Calu3 (cell line): ENCODE data around the gene ZBTB12. TPM values are rescaled to one million over a fixed set of nuclear protein-coding genes. Genes with fewer than 3 reads are reported as not detected.

ENCODE experiments used
- Bru-seq: library from RNA; stranded (reverse); fragments of 400-500 nt; gene quantifications from one replicate; lab custom pipeline; 2021; lab: Mats Ljungman, UMichigan
- BruChase-seq, 2 experiments: library from RNA; stranded (reverse); fragments of 400-500 nt; gene quantifications; one replicate each; lab custom pipeline; 2021; lab: Mats Ljungman, UMichigan
- BruUV-seq: library from RNA; stranded (reverse); fragments of 400-500 nt; replicated peaks from 2 replicates; lab custom pipeline; 2021; lab: Mats Ljungman, UMichigan
- CTCF ChIA-PET: fragments of 300-600 bp; sonication (Branson Sonifier 250); formaldehyde crosslinking; loops from one replicate; lab custom pipeline; 2022; ENCODE audit warnings: antibody characterized with exemption; lab: Charles Lee
- DNase-seq: peaks from one replicate; pipeline ENCODE4 v3.0.0; 2022
- H3K27ac Mint-ChIP-seq: one replicate; pipeline ENCODE4 v1.8.0; 2022; ENCODE audit warnings: mixed read lengths; ENCODE audit not compliant: unreplicated experiment
- H3K27me3 Mint-ChIP-seq: one replicate; pipeline ENCODE4 v1.8.0; 2022; ENCODE audit warnings: mixed read lengths; ENCODE audit not compliant: unreplicated experiment
- H3K36me3 Mint-ChIP-seq: one replicate; pipeline ENCODE4 v1.8.0; 2022; ENCODE audit warnings: mild to moderate bottlenecking, moderate library complexity, mixed read lengths; ENCODE audit not compliant: insufficient read depth, unreplicated experiment
- H3K4me1 Mint-ChIP-seq: one replicate; pipeline ENCODE4 v1.8.0; 2022; ENCODE audit warnings: mild to moderate bottlenecking, low read depth, mixed read lengths; ENCODE audit not compliant: unreplicated experiment
- H3K4me3 Mint-ChIP-seq: one replicate; pipeline ENCODE4 v1.8.0; 2022; ENCODE audit warnings: mild to moderate bottlenecking, low read depth, moderate library complexity, mixed read lengths; ENCODE audit not compliant: unreplicated experiment
- H3K9me3 Mint-ChIP-seq: one replicate; pipeline ENCODE4 v1.8.0; 2022; ENCODE audit warnings: low read depth, mixed read lengths; ENCODE audit not compliant: unreplicated experiment
- CTCF ChIP-seq: fragments of 200-600 bp; IDR thresholded peaks from one replicate; pipeline ENCODE4 v1.8.0; 2022; ENCODE audit warnings: antibody characterized with exemption; ENCODE audit not compliant: unreplicated experiment
- intact Hi-C: fragments of 100-400 bp; cut with micrococcal nuclease; formaldehyde crosslinking; loops from one replicate; pipeline ENCODE4 v1.10.0; 2022; ENCODE audit not compliant: unreplicated experiment
- long read RNA-seq: library from polyadenylated mRNA; stranded (forward); transcript quantifications from one replicate; pipeline ENCODE4 v2.0.0, GENCODE V29; 2022
- total RNA-seq: library from RNA; stranded (reverse); gene quantifications from 2 replicates; pipeline ENCODE4 v1.2.3, GENCODE V29; 2022

The ZBTB12 gene
- total RNA-seq, result 22.6 and 28.1 TPM in 2 replicates
- percentile 51 among the genes with signal in this experiment for Bru-seq, nascent RNA
- BruChase-seq, experiment 1, labeled RNA remaining after a 6-hour chase, result percentile 88 among the genes with signal in this experiment
- percentile 83 among the genes with signal in this experiment for BruChase-seq, experiment 2, labeled RNA remaining after a 2-hour chase
- long read RNA-seq, result 0 reads

GRCh38 chr6:31901953-31902643 is at the start of gene ZBTB12:
ZBTB12 (minus strand) TSS chr6:31902086; CDS start chr6:31901305, 781 bp downstream.
- CTCF ChIA-PET, result interaction anchor here (0.7 to 2.2 kb wide), 8 partner anchors 12 to 1090 kb away, joined by 3 to 13 read pairs (median 4); partner anchors contain the start of genes C2, CFB and DXO
- DNase-seq, result peak; percentile 99
- Mint-ChIP-seq H3K36me3 (peaks cover 67% of the 10 kb centered on the region), H3K4me3 (peak within 1 kb of the TSS; percentile 64), H3K9me3 (no peaks in the 10 kb centered on the region), H3K4me1 (peaks cover 41% of the 10 kb centered on the region), H3K27me3 (no peaks in the 10 kb centered on the region), H3K27ac (peak within 1 kb of the TSS; percentile 65)
- intact Hi-C loops, result loop anchor here (1.0 kb wide), 1 partner anchor 50 kb away; no protein-coding TSS in a partner anchor
- no peak for TF ChIP-seq CTCF
- no TSS peak for BruUV-seq

- Mint-ChIP-seq H3K4me1 (peaks cover 60% of the 10 kb centered on the region), H3K27me3 (no peaks in the 10 kb centered on the region), H3K4me3 (no peak overlapping the region), H3K27ac (peak overlapping the region; percentile 84), H3K36me3 (peaks cover 95% of the 10 kb centered on the region), H3K9me3 (no peaks in the 10 kb centered on the region)
- intact Hi-C loops, result loop anchor here (10.0 kb wide), 2 partner anchors 175 to 245 kb away; partner anchors contain the start of genes GPSM3, PBX2 and VWA7
- no peak for TF ChIP-seq CTCF
- no TSS peak for BruUV-seq
- CTCF ChIA-PET, result interaction anchor here (0.6 to 1.2 kb wide), 2 partner anchors 47 to 252 kb away, joined by 3 to 6 read pairs; no protein-coding TSS in a partner anchor
- DNase-seq, result no peak
Measured at GRCh38 chr6:31949926-31950548, 48.2 kb upstream of the ZBTB12 start.

GRCh38 chr6:31948753-31949413 is 47.0 kb upstream of the ZBTB12 start:
- BruUV-seq, result no TSS peak
- peaks cover 71% of the 10 kb centered on the region for H3K4me1 Mint-ChIP-seq
- H3K4me3 Mint-ChIP-seq, result peak overlapping the region; percentile 77
- peak; percentile 41 for DNase-seq
- no peaks in the 10 kb centered on the region for H3K27me3 Mint-ChIP-seq
- H3K36me3 Mint-ChIP-seq, result peaks cover 84% of the 10 kb centered on the region
- no peaks in the 10 kb centered on the region for H3K9me3 Mint-ChIP-seq
- CTCF ChIA-PET, result interaction anchor here (0.6 to 1.1 kb wide), 2 partner anchors 19 to 51 kb away, joined by 3 read pairs; partner anchors contain the start of gene EHMT2
- intact Hi-C loops, result loop anchor here (10.0 kb wide), 2 partner anchors 174 to 246 kb away; partner anchors contain the start of genes GPSM3, PBX2 and VWA7
- no peak for TF ChIP-seq CTCF
- H3K27ac Mint-ChIP-seq, result peak overlapping the region; percentile 84
